ENCODE data around the gene PCCA.
"Not testable (repeated sequence)": the region's sequence is repeated elsewhere in the genome, so short reads cannot be mapped to it uniquely, and the experiment has no call there.

PCCA gene

GRCh38 chr13:100519626-100520025 is 430.7 kb downstream of the PCCA start:
- in situ Hi-C loops (cut with MboI; ENCODE audit: low sequenced_read_pairs): loop anchor here (10.0 kb wide), 2 partner anchors 615 to 865 kb away; no protein-coding TSS in a partner anchor

GRCh38 chr13:100520936-100521850 is 432.3 kb downstream of the PCCA start:
- no peaks in the 10 kb centered on the region for H3K9me3 ChIP-seq
- no peaks in the 10 kb centered on the region for H3K27me3 ChIP-seq (ENCODE audit: low read depth)
- H3K4me1 ChIP-seq: peaks cover 10% of the 10 kb centered on the region
- in situ Hi-C loops (cut with MboI; ENCODE audit: low sequenced_read_pairs): no loop called here
- no peaks in the 10 kb centered on the region for H3K36me3 ChIP-seq (replicated peaks)
- no peak for DNase-seq (ENCODE audit: low spot score in 2 of 2)
- no peak overlapping the region for H3K4me3 ChIP-seq

More at GRCh38 chr13:100519626-100520025, 430.7 kb downstream of the PCCA start:
- DNase-seq (ENCODE audit: low spot score in 2 of 2): no peak
- H3K4me1 ChIP-seq: peaks cover 10% of the 10 kb centered on the region
- H3K27me3 ChIP-seq (ENCODE audit: low read depth): no peaks in the 10 kb centered on the region
- H3K36me3 ChIP-seq (replicated peaks): no peaks in the 10 kb centered on the region
- no peak overlapping the region for H3K4me3 ChIP-seq
- no peaks in the 10 kb centered on the region for H3K9me3 ChIP-seq

GRCh38 chr13:100521851-100522617 is 433.1 kb downstream of the PCCA start:
- Histone ChIP-seq H3K4me3 (no peak overlapping the region), H3K9me3 (no peaks in the 10 kb centered on the region), H3K27me3 (ENCODE audit: low read depth) (no peaks in the 10 kb centered on the region), H3K36me3 (replicated peaks) (no peaks in the 10 kb centered on the region), H3K4me1 (peaks cover 10% of the 10 kb centered on the region)
- in situ Hi-C loops (cut with MboI; ENCODE audit: low sequenced_read_pairs): no loop called here
- DNase-seq (ENCODE audit: low spot score in 2 of 2): no peak

- H3K4me1 ChIP-seq: peaks cover 5% of the 10 kb centered on the region
- no peaks in the 10 kb centered on the region for H3K27me3 ChIP-seq (ENCODE audit: low read depth)
- DNase-seq (ENCODE audit: low spot score in 2 of 2): no peak
- H3K4me3 ChIP-seq: no peak overlapping the region
- no peaks in the 10 kb centered on the region for H3K9me3 ChIP-seq
- in situ Hi-C loops (cut with MboI; ENCODE audit: low sequenced_read_pairs): no loop called here
- no peaks in the 10 kb centered on the region for H3K36me3 ChIP-seq (replicated peaks)
These were observed 433.9 kb downstream of the PCCA start for GRCh38 chr13:100522618-100523309.

- H3K36me3 ChIP-seq (replicated peaks): no peaks in the 10 kb centered on the region
- H3K9me3 ChIP-seq: no peaks in the 10 kb centered on the region
- no peaks in the 10 kb centered on the region for H3K27me3 ChIP-seq (ENCODE audit: low read depth)
- DNase-seq (ENCODE audit: low spot score in 2 of 2): no peak
- no peak overlapping the region for H3K4me3 ChIP-seq
- no peaks in the 10 kb centered on the region for H3K4me1 ChIP-seq
- in situ Hi-C loops (cut with MboI; ENCODE audit: low sequenced_read_pairs): no loop called here
These were observed 434.5 kb downstream of the PCCA start for GRCh38 chr13:100523411-100523810.

GRCh38 chr13:100523981-100524386 is 435.1 kb downstream of the PCCA start:
- H3K27me3 ChIP-seq (ENCODE audit: low read depth): no peaks in the 10 kb centered on the region
- H3K9me3 ChIP-seq: no peaks in the 10 kb centered on the region
- in situ Hi-C loops (cut with MboI; ENCODE audit: low sequenced_read_pairs): no loop called here
- DNase-seq (ENCODE audit: low spot score in 2 of 2): no peak
- no peaks in the 10 kb centered on the region for H3K4me1 ChIP-seq
- no peaks in the 10 kb centered on the region for H3K36me3 ChIP-seq (replicated peaks)
- no peak overlapping the region for H3K4me3 ChIP-seq

- in situ Hi-C loops (cut with MboI; ENCODE audit: low sequenced_read_pairs); DNase-seq (ENCODE audit: low spot score in 2 of 2); H3K9me3 ChIP-seq; H3K27me3 ChIP-seq (ENCODE audit: low read depth); H3K4me3 ChIP-seq; H3K36me3 ChIP-seq (replicated peaks); H3K4me1 ChIP-seq: not testable (repeated sequence)
These were observed 435.8 kb downstream of the PCCA start for GRCh38 chr13:100524688-100525087.

GRCh38 chr13:100525453-100526317 is 436.8 kb downstream of the PCCA start:
- no peaks in the 10 kb centered on the region for H3K9me3 ChIP-seq
- in situ Hi-C loops (cut with MboI; ENCODE audit: low sequenced_read_pairs): no loop called here
- no peak overlapping the region for H3K4me3 ChIP-seq
- H3K27me3 ChIP-seq (ENCODE audit: low read depth): no peaks in the 10 kb centered on the region
- no peaks in the 10 kb centered on the region for H3K4me1 ChIP-seq
- H3K36me3 ChIP-seq (replicated peaks): no peaks in the 10 kb centered on the region
- no peak for DNase-seq (ENCODE audit: low spot score in 2 of 2)

- DNase-seq (ENCODE audit: low spot score in 2 of 2): no peak
- Histone ChIP-seq H3K27me3 (ENCODE audit: low read depth) (no peaks in the 10 kb centered on the region), H3K9me3 (no peaks in the 10 kb centered on the region), H3K36me3 (replicated peaks) (no peaks in the 10 kb centered on the region), H3K4me3 (no peak overlapping the region), H3K4me1 (no peaks in the 10 kb centered on the region)
- in situ Hi-C loops (cut with MboI; ENCODE audit: low sequenced_read_pairs): no loop called here
These were observed 437.6 kb downstream of the PCCA start for GRCh38 chr13:100526318-100527000.

GRCh38 chr13:100527644-100528043 is 438.8 kb downstream of the PCCA start:
- no peak overlapping the region for H3K4me3 ChIP-seq
- no peak for DNase-seq (ENCODE audit: low spot score in 2 of 2)
- no peaks in the 10 kb centered on the region for H3K4me1 ChIP-seq
- in situ Hi-C loops (cut with MboI; ENCODE audit: low sequenced_read_pairs): no loop called here
- no peaks in the 10 kb centered on the region for H3K27me3 ChIP-seq (ENCODE audit: low read depth)
- no peaks in the 10 kb centered on the region for H3K9me3 ChIP-seq
- H3K36me3 ChIP-seq (replicated peaks): no peaks in the 10 kb centered on the region

- Histone ChIP-seq H3K9me3 (no peaks in the 10 kb centered on the region), H3K27me3 (ENCODE audit: low read depth) (no peaks in the 10 kb centered on the region), H3K4me3 (no peak overlapping the region), H3K36me3 (replicated peaks) (no peaks in the 10 kb centered on the region), H3K4me1 (no peaks in the 10 kb centered on the region)
- in situ Hi-C loops (cut with MboI; ENCODE audit: low sequenced_read_pairs): no loop called here
- DNase-seq (ENCODE audit: low spot score in 2 of 2): no peak
These were observed 439.5 kb downstream of the PCCA start for GRCh38 chr13:100528353-100528752.

- no peaks in the 10 kb centered on the region for H3K36me3 ChIP-seq (replicated peaks)
- DNase-seq (ENCODE audit: low spot score in 2 of 2): no peak
- H3K27me3 ChIP-seq (ENCODE audit: low read depth): no peaks in the 10 kb centered on the region
- in situ Hi-C loops (cut with MboI; ENCODE audit: low sequenced_read_pairs): no loop called here
- H3K4me3 ChIP-seq: no peak overlapping the region
- no peaks in the 10 kb centered on the region for H3K9me3 ChIP-seq
- no peaks in the 10 kb centered on the region for H3K4me1 ChIP-seq
These were observed 439.9 kb downstream of the PCCA start for GRCh38 chr13:100528820-100529219.

Data from HAP-1 (cell line).